ENCODE data around the gene CDH4. TPM values are rescaled to one million over a fixed set of nuclear protein-coding genes. Genes with fewer than 3 reads are reported as not detected.

CDH4 gene
- total and polyA plus RNA-seq, 2 of the 4 experiments (the other 2 are of a cell fraction), result 1.6 to 3.5 TPM

DNA sequence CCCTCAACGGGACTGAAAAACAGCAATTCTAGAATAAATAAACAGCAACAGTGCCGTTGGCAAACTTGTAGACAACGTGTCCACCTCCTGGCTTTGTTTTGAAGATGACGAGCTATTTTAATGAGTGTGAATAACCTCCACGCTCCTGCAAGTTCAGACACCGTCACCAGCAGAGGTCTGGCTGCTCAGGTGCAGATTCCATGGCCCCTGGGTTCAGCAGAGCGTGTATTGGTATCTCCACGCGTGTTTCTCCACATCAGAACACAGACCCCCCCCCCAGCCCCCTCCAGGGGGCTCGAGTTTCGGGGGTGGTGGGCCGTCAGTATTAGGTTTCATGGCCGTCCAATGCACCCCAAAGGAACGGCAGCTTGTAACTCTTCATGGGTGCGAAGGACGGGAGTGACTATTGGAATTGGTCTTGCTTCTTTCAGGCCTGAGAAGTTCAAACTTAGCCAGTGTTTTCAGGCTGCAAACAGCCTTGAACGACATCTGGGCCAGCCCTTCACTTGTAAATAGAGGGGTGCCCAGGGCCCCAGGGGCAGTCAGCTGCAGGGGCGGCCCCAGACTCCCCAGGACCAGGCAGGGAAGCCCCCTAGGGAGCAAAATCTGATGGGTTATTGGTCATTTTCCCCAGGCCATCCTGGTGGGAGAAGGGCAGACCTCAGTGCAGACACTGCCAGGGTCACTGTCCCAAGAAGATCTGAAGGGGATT, 505.1 kb downstream of the CDH4 start:
- Histone ChIP-seq H3K23ac (ENCODE audit: low read depth, low read length) (no peak overlapping the region), H3K9ac (ENCODE audit: low read depth, low read length) (no peak overlapping the region), H3K4ac (ENCODE audit: low read depth, low read length) (no peak overlapping the region), H4K91ac (ENCODE audit: insufficient read depth, low read depth, low read length) (no peak overlapping the region), H2AK9ac (replicated peaks; ENCODE audit: low read depth, low read length, poor library complexity) (no peak overlapping the region), H3K4me1 (ENCODE audit: control insufficient read depth, insufficient read depth, low read length) (no peaks in the 10 kb centered on the region; the same call in 1 of the 2 replicates), H3K27ac (ENCODE audit: insufficient read depth, low read length) (no peak overlapping the region), H4K5ac (ENCODE audit: low read depth, low read length) (no peak overlapping the region), H3K4me3 (ENCODE audit: insufficient read depth, low read depth, low read length) (no peak overlapping the region), H2BK20ac (ENCODE audit: low read depth, low read length) (no peak overlapping the region), H2AK5ac (ENCODE audit: low read depth, low read length) (no peak overlapping the region), H2AFZ (replicated peaks; ENCODE audit: low read length, poor library complexity) (no peak overlapping the region), H3K9me1 (ENCODE audit: insufficient read depth, low read length) (peaks cover 8% of the 10 kb centered on the region; the same call in 1 of the 2 replicates), H2BK120ac (ENCODE audit: low read depth, low read length) (no peak overlapping the region), H3K36me3 (ENCODE audit: control insufficient read depth, insufficient read depth, low read length) (no peaks in the 10 kb centered on the region), H3K18ac (ENCODE audit: low read depth, low read length) (no peak overlapping the region), H3K4me2 (ENCODE audit: low read depth, low read length) (no peak overlapping the region), H3K9me3 (ENCODE audit: control insufficient read depth, insufficient read depth, low read length) (no peaks in the 10 kb centered on the region), H3K79me1 (ENCODE audit: low read depth in 1 of 2, low read length in 2 of 2) (no peaks in the 10 kb centered on the region), H3K56ac (ENCODE audit: extremely low read depth, insufficient read depth, low read length) (no peak overlapping the region), H4K8ac (ENCODE audit: low read depth in 2 of 2, low read length in 2 of 2) (no peak overlapping the region), H4K20me1 (ENCODE audit: insufficient read depth, low read length) (no peaks in the 10 kb centered on the region; the same call in 1 of the 2 replicates), H3K27me3 (ENCODE audit: control insufficient read depth, insufficient read depth, low read length) (peaks cover 2% of the 10 kb centered on the region; the same call in 1 of the 2 replicates), H3K14ac (replicated peaks; ENCODE audit: low read depth, low read length) (no peak overlapping the region), H2BK5ac (ENCODE audit: low read depth, low read length, poor library complexity, severe bottlenecking) (no peak overlapping the region), H2BK15ac (ENCODE audit: low read depth, low read length) (no peak overlapping the region)
- ChIA-PET POLR2A (ENCODE audit: unreplicated experiment) (no interaction called here), CTCF (no interaction called here)
- no TSS peak for BruUV-seq (replicated peaks)
- DNase-seq, result no peak
- 60% methylated on average over 5 of the region's 18 CpGs; no CpG with 5 or more reads in 1 of the 2 experiments for WGBS, 2 experiments (ENCODE audit: extremely low coverage in 2 of 2, insufficient read length in 1 of 2)
- in situ Hi-C loops (cut with MboI; ENCODE audit: low sequenced_read_pairs) (no loop called here), dilution Hi-C loops (cut with HindIII; ENCODE audit: low sequenced_read_pairs, unreplicated experiment) (no loop called here), intact Hi-C loops (cut with micrococcal nuclease) (no loop called here)
- TF ChIP-seq CEBPB (IDR thresholded peaks at IDR 0.05; ENCODE audit: low read depth, low read length) (no peak), RFX5 (IDR thresholded peaks at IDR 0.05; ENCODE audit: low read depth, low read length) (no peak), POLR2A (IDR thresholded peaks at IDR 0.05; ENCODE audit: low read depth, low read length) (no peak), CHD1 (IDR thresholded peaks at IDR 0.05; ENCODE audit: low read depth, low read length) (no peak), BHLHE40 (IDR thresholded peaks at IDR 0.05; ENCODE audit: low read depth, low read length) (no peak), SMC3 (IDR thresholded peaks at IDR 0.05; ENCODE audit: low read depth, low read length) (no peak), CTCF (conservative IDR thresholded peaks at IDR 0.05; ENCODE audit: low read depth, low read length) (no peak), MXI1 (IDR thresholded peaks at IDR 0.05; ENCODE audit: borderline replicate concordance, low read depth, low read length) (no peak), RAD21 (IDR thresholded peaks at IDR 0.05; ENCODE audit: low read length) (no peak), NFE2L2 (IDR thresholded peaks at IDR 0.05; ENCODE audit: low read depth, low read length) (no peak), USF2 (IDR thresholded peaks at IDR 0.05; ENCODE audit: low read depth, low read length) (no peak), RCOR1 (IDR thresholded peaks at IDR 0.05; ENCODE audit: insufficient replicate concordance, low read length) (no peak), MAFK (IDR thresholded peaks at IDR 0.05; ENCODE audit: low read depth, low read length) (no peak), FOS (IDR thresholded peaks at IDR 0.05; ENCODE audit: low read depth, low read length) (no peak), MAZ (IDR thresholded peaks at IDR 0.05; ENCODE audit: borderline replicate concordance, low read depth, low read length) (no peak)
- TF ChIP-seq, protein P1, sequence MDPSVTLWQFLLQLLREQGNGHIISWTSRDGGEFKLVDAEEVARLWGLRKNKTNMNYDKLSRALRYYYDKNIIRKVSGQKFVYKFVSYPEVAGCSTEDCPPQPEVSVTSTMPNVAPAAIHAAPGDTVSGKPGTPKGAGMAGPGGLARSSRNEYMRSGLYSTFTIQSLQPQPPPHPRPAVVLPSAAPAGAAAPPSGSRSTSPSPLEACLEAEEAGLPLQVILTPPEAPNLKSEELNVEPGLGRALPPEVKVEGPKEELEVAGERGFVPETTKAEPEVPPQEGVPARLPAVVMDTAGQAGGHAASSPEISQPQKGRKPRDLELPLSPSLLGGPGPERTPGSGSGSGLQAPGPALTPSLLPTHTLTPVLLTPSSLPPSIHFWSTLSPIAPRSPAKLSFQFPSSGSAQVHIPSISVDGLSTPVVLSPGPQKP (IDR thresholded peaks at IDR 0.05; ENCODE audit: borderline replicate concordance, low read depth, low read length), result no peak
- no peak for ATAC-seq (ENCODE audit: low read depth)

Data from IMR-90 (cell line).